RWPE2 (cell line): ENCODE measurements around the gene KRT35.

Experiments used
- ATAC-seq: fragments of 200-7000 bp; cut with Tn5 transposase; 3 replicates; pipeline ENCODE4 v1.9.1; 2021; ENCODE audit warnings: low read depth
- DNase-seq: peaks from one replicate; pipeline ENCODE4 v3.0.0-alpha.2; 2020; ENCODE audit warnings: low spot score
- H3K27ac ChIP-seq: fragments of 450-650 bp; 2 replicates; pipeline ENCODE4 v1.5.1; 2017; ENCODE audit warnings: mild to moderate bottlenecking; ENCODE audit not compliant: poor library complexity, severe bottlenecking
- H3K27me3 ChIP-seq: fragments of 250-450 bp; sonication (Bioruptor Pico); 2 replicates; pipeline ENCODE4 v1.5.1; 2021; ENCODE audit warnings: mild to moderate bottlenecking, moderate library complexity; ENCODE audit not compliant: insufficient read depth, poor library complexity, severe bottlenecking
- H3K36me3 ChIP-seq: fragments of 250-450 bp; sonication (Bioruptor Pico); 2 replicates; pipeline ENCODE4 v1.5.1; 2020; ENCODE audit warnings: low read depth, mild to moderate bottlenecking, moderate library complexity
- H3K4me1 ChIP-seq: fragments of 250-450 bp; sonication (Bioruptor Pico); 2 replicates; pipeline ENCODE4 v1.5.1; 2021; ENCODE audit warnings: mild to moderate bottlenecking, moderate library complexity; ENCODE audit not compliant: insufficient read depth, poor library complexity, severe bottlenecking
- H3K4me3 ChIP-seq: fragments of 250-450 bp; sonication (Bioruptor Pico); 2 replicates; pipeline ENCODE4 v1.5.1; 2021; ENCODE audit warnings: mild to moderate bottlenecking, moderate library complexity; ENCODE audit not compliant: severe bottlenecking
- H3K9me3 ChIP-seq: fragments of 250-450 bp; sonication (Bioruptor Pico); 2 replicates; pipeline ENCODE4 v1.5.1; 2021; ENCODE audit warnings: mild to moderate bottlenecking, moderate library complexity; ENCODE audit not compliant: severe bottlenecking
- TF ChIP-seq, protein P1 (sequence below): fragments of 450-650 bp; IDR thresholded peaks from one replicate; pipeline ENCODE4 v1.5.1; 2017; ENCODE audit warnings: mild to moderate bottlenecking, moderate library complexity; ENCODE audit not compliant: poor library complexity, severe bottlenecking

KRT35 gene

DNA sequence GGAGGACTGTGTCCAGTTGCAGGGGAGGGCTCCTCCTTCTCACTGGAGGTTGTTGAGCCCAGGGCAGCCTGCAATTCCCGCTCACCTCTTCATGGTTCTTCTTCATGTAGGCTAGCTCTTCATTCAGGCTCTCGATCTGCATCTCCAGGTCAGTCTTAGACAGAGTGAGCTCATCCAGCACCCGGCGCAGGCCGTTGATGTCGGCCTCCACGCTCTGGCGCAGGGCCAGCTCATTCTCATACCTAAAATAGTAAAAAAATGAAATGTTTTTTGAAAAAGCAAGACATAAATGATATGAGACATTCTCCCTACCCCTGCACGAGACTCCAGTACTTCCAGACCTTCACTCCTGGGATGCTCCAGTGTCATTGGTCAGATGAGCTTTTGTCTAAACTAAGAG lies 22.3 kb upstream of the KRT35 start:
- no peak for DNase-seq
- H3K4me1 ChIP-seq, result peaks cover 39% of the 10 kb centered on the region
- no peak overlapping the region for H3K4me3 ChIP-seq
- H3K36me3 ChIP-seq, result no peaks in the 10 kb centered on the region
- no peak for ATAC-seq
- H3K9me3 ChIP-seq, result no peaks in the 10 kb centered on the region
- TF ChIP-seq, protein P1, sequence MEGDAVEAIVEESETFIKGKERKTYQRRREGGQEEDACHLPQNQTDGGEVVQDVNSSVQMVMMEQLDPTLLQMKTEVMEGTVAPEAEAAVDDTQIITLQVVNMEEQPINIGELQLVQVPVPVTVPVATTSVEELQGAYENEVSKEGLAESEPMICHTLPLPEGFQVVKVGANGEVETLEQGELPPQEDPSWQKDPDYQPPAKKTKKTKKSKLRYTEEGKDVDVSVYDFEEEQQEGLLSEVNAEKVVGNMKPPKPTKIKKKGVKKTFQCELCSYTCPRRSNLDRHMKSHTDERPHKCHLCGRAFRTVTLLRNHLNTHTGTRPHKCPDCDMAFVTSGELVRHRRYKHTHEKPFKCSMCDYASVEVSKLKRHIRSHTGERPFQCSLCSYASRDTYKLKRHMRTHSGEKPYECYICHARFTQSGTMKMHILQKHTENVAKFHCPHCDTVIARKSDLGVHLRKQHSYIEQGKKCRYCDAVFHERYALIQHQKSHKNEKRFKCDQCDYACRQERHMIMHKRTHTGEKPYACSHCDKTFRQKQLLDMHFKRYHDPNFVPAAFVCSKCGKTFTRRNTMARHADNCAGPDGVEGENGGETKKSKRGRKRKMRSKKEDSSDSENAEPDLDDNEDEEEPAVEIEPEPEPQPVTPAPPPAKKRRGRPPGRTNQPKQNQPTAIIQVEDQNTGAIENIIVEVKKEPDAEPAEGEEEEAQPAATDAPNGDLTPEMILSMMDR, result no peak
- H3K27ac ChIP-seq, result no peak overlapping the region
- no peaks in the 10 kb centered on the region for H3K27me3 ChIP-seq

DNA sequence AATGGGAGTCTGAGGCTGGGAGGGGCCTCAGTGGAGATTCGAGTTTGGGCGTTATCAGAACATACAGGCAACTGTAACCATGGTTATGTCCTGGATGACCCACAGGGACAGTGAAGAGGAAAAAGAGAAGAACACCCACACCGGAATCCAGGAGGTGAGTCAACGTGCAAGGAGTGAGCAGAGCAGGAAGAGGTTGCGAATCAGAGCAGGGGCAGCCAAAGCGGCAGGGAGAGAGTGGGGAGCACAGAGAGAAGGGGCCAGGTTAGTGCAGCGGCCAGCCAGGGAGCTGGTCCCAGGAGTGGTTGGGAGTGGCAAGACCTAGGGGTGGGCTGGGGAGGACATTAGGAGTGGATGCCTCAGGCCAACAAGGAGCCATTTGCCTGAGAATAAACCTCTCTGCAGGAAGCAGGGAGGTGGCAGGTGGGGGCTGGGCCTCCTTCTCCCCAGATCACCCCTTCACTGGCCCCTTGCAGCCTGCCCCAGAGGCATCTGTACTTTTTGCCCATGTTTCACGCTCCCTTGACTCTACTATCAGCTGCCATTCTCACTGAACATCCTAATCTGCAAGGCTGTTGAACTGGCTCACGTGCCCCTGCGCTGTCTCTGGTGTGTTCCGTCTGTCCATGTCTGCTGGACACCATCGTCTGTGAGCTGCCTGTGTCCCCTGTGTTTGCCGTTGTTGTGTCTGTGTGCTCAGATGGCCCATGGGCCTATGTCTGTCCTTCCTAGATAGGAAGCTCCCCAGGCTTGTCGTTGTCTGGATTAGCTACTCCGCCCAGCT lies 19.4 kb upstream of the KRT35 start:
- ATAC-seq (peak; percentile 89), DNase-seq (no peak)
- peak overlapping the region; percentile 38 for H3K27ac ChIP-seq
- H3K9me3 ChIP-seq, result no peaks in the 10 kb centered on the region
- peaks cover 23% of the 10 kb centered on the region for H3K4me1 ChIP-seq
- no peaks in the 10 kb centered on the region for H3K27me3 ChIP-seq
- no peaks in the 10 kb centered on the region for H3K36me3 ChIP-seq
- TF ChIP-seq, protein P1, result no peak
- H3K4me3 ChIP-seq, result no peak overlapping the region

DNA sequence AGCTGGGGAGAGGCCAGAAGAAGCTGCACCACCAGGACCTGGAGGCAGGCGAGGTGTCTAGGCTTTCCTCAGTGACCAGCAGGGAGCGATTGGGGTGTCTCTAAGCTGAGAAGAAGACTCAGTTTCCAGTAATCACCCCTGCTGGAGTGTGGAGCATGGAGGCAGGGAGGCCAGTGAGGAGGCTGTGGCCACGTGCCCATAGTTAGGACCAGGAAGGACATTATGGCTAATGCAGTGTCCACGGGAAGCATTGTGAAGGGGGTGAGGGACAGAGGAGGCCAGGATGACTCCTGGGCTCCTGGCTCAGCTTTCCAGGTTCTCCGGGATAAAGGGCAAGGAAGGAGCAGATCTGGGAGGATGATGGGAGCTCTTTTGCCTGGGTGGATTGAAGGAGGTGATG lies 18.8 kb upstream of the KRT35 start:
- Histone ChIP-seq H3K27me3 (no peaks in the 10 kb centered on the region), H3K36me3 (no peaks in the 10 kb centered on the region), H3K27ac (peak overlapping the region; percentile 38), H3K4me3 (no peak overlapping the region), H3K4me1 (peaks cover 25% of the 10 kb centered on the region), H3K9me3 (no peaks in the 10 kb centered on the region)
- TF ChIP-seq, protein P1, result no peak
- DNase-seq (no peak), ATAC-seq (no peak)

DNA sequence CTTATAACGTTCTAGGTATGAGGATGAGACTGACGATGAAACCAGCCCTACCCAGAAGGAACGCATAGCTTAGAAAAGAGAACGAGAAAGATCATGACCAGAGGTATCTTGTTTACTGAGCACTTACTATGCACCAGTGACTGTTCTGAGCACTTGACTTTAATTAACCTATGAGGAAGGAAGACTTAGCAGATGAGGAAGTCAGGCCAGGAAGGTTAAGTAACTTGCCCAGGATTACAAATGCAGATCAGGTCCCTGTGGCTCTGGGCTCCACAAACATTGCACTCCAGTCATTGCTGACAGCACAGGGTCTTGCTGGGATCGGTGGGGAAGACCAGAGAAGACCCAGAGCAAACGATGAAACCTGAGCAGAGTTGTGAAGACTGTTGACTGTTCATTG lies 17.3 kb upstream of the KRT35 start:
- no peaks in the 10 kb centered on the region for H3K9me3 ChIP-seq
- no peak overlapping the region for H3K27ac ChIP-seq
- H3K36me3 ChIP-seq, result no peaks in the 10 kb centered on the region
- DNase-seq (no peak), ATAC-seq (no peak)
- no peaks in the 10 kb centered on the region for H3K27me3 ChIP-seq
- H3K4me1 ChIP-seq, result peaks cover 30% of the 10 kb centered on the region
- TF ChIP-seq, protein P1, result no peak
- H3K4me3 ChIP-seq, result no peak overlapping the region

DNA sequence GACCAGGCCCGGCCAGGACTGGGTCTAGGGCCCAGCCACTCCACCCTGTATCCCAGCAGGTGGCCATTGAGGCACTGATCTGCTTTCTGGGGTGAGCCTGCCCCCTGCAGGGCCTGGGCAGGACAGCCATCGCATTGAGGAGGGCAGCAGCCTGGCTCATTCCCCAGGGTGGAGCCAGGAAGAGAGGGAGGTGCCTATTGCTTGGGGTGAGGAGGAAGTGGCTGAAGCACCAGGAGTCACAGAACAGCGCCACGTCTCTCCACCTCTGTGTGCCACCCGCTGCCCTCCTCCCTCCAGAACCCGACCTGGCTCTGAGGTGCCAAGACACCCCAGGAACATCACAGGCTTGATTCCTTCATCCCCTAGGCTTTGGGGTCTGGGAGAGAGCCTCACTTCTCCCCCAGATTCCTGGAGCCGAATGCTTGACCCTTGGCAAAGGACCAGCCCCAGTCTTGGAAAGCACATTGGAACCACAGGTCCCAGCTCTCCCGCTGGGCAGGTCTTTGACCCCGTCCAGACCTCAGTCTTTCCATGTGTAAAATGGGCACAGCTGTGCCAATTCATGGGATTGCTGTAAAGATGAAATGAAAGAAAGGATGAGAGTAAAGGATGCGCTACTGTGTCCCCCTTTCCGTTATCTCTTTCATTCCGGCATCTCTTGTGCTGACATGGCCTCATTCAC lies 16.0 kb upstream of the KRT35 start:
- peak; percentile 80 for ATAC-seq
- no peak for DNase-seq
- TF ChIP-seq, protein P1, result peak; percentile 75
- Histone ChIP-seq H3K4me3 (no peak overlapping the region), H3K4me1 (peaks cover 30% of the 10 kb centered on the region), H3K9me3 (no peaks in the 10 kb centered on the region), H3K36me3 (no peaks in the 10 kb centered on the region), H3K27me3 (no peaks in the 10 kb centered on the region), H3K27ac (no peak overlapping the region)
